HEK293 (cell line): ENCODE data around the gene OXSR1.

Source experiments
- ZNF114 ChIP-seq: fragments of 450-650 bp; formaldehyde crosslinking; IDR thresholded peaks from 2 replicates; pipeline ENCODE4 v1.5.0; 2017; ENCODE audit warnings: missing biosample characterization, missing genetic modification characterization
- ZNF24 ChIP-seq: fragments of 450-650 bp; formaldehyde crosslinking; IDR thresholded peaks from 2 replicates; pipeline ENCODE4 v1.5.1; 2016; ENCODE audit warnings: missing biosample characterization, missing genetic modification characterization
- TF ChIP-seq, protein P1 (sequence below): fragments of 450-650 bp; formaldehyde crosslinking; IDR thresholded peaks from 2 replicates; pipeline ENCODE4 v1.5.1; 2016; ENCODE audit warnings: missing biosample characterization, missing genetic modification characterization
- TF ChIP-seq, protein P2 (sequence below): fragments of 450-650 bp; formaldehyde crosslinking; IDR thresholded peaks from 2 replicates; pipeline ENCODE4 v1.5.1; 2016; ENCODE audit warnings: missing biosample characterization, missing genetic modification characterization

DNA sequence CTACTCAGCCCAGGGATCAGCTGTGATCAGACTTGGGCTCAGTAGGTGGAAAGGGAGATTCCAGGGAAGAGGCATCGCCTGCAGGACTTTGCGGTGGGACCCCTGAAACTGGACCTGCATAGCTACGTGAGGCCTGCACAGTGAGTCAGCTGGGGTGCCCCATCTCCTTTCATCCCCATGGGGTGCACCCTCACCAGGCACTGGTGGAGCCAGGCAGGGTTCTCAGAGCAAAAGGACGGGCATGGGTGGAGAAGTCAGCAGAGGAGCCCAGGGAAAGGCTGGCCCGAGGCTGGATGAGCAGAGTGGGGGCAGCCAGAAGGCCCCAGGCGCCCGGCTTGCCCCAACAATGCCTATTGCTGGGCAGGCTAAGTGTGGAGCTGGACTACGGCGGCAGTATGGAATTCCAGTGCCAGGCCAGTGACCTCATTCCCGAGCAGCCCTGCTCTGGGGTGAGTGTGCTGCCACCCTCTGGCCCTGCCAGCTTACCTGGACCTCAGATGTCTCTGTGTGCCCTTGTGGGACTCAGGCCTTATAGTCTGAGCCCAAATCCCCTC is 48.1 kb upstream of the OXSR1 start:
- TF ChIP-seq, protein P1, sequence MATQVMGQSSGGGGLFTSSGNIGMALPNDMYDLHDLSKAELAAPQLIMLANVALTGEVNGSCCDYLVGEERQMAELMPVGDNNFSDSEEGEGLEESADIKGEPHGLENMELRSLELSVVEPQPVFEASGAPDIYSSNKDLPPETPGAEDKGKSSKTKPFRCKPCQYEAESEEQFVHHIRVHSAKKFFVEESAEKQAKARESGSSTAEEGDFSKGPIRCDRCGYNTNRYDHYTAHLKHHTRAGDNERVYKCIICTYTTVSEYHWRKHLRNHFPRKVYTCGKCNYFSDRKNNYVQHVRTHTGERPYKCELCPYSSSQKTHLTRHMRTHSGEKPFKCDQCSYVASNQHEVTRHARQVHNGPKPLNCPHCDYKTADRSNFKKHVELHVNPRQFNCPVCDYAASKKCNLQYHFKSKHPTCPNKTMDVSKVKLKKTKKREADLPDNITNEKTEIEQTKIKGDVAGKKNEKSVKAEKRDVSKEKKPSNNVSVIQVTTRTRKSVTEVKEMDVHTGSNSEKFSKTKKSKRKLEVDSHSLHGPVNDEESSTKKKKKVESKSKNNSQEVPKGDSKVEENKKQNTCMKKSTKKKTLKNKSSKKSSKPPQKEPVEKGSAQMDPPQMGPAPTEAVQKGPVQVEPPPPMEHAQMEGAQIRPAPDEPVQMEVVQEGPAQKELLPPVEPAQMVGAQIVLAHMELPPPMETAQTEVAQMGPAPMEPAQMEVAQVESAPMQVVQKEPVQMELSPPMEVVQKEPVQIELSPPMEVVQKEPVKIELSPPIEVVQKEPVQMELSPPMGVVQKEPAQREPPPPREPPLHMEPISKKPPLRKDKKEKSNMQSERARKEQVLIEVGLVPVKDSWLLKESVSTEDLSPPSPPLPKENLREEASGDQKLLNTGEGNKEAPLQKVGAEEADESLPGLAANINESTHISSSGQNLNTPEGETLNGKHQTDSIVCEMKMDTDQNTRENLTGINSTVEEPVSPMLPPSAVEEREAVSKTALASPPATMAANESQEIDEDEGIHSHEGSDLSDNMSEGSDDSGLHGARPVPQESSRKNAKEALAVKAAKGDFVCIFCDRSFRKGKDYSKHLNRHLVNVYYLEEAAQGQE (tag by site-specific recombination), result no peak
- TF ChIP-seq ZNF114 (tag by site-specific recombination) (no peak), ZNF24 (tag by site-specific recombination) (no peak)
- TF ChIP-seq, protein P2, sequence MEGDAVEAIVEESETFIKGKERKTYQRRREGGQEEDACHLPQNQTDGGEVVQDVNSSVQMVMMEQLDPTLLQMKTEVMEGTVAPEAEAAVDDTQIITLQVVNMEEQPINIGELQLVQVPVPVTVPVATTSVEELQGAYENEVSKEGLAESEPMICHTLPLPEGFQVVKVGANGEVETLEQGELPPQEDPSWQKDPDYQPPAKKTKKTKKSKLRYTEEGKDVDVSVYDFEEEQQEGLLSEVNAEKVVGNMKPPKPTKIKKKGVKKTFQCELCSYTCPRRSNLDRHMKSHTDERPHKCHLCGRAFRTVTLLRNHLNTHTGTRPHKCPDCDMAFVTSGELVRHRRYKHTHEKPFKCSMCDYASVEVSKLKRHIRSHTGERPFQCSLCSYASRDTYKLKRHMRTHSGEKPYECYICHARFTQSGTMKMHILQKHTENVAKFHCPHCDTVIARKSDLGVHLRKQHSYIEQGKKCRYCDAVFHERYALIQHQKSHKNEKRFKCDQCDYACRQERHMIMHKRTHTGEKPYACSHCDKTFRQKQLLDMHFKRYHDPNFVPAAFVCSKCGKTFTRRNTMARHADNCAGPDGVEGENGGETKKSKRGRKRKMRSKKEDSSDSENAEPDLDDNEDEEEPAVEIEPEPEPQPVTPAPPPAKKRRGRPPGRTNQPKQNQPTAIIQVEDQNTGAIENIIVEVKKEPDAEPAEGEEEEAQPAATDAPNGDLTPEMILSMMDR (tag by site-specific recombination), result no peak
